Keratinocyte (primary cell): Measurements from ENCODE around the gene YTHDF1.

ENCODE experiments used
- CTCF ChIP-seq, 3 experiments: IDR thresholded peaks in 1 of 3; conservative IDR thresholded peaks in 1 of 3; optimal IDR thresholded peaks in 1 of 3; 2 replicates in 2 of 3; 3 replicates in 1 of 3; pipeline versions ENCODE3 to v1.5.1; 2011; ENCODE audit warnings: low read length in 3 of 3, mild to moderate bottlenecking in 3 of 3, moderate library complexity in 2 of 3, control low read depth in 1 of 3, inconsistent platforms in 1 of 3; ENCODE audit not compliant: insufficient read depth in 2 of 3; ENCODE audit errors: extremely low read depth in 1 of 3
- EZH2 ChIP-seq: IDR thresholded peaks from one replicate; pipeline ENCODE4 v1.6.1; 2012; ENCODE audit warnings: inconsistent platforms, mild to moderate bottlenecking, low read length, moderate library complexity

- TF ChIP-seq CTCF (optimal IDR thresholded peaks at IDR 0.05 in 1 of 3, IDR thresholded peaks at IDR 0.05 in 1 of 3, conservative IDR thresholded peaks at IDR 0.05 in 1 of 3; ENCODE audit: extremely low read depth in 1 of 3, insufficient read depth in 2 of 3, low read length in 3 of 3) (no peak), EZH2 (no peak)
Measured at GRCh38 chr20:63152322-63153253, 63.3 kb downstream of the YTHDF1 start.
